HG02938 (cell line): ENCODE results near the gene LECT2.

Source experiments
- ATAC-seq: cut with Tn5 transposase; IDR thresholded peaks from one replicate; pipeline ENCODE4 v1.9.1; 2021; ENCODE audit warnings: mild to moderate bottlenecking, moderate library complexity; ENCODE audit not compliant: unreplicated experiment

The LECT2 gene

DNA sequence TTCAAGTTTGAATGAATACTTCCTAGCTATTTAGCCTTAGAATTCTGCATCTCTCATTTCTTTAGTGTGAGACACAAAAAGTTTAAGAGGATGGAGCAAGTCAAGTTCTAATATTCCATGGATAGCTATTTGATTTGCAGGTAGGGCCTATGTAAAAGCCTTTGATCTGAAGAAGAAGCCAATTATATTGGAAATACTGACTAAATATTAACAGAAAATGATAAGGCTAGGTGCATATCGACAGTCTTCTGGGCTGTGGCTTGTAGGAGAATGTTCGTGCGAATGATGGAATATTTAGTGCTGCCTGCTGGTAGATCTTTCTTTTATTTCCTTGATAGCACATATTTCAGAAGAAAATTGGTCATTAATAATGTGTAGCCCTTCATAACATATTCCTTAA is at the start of gene LECT2:
Gene LECT2 (minus strand): TSS at position 85 of the 400 bp plus-strand sequence. CDS start 150 bp downstream, outside the sequence.
- ATAC-seq, result no peak

DNA sequence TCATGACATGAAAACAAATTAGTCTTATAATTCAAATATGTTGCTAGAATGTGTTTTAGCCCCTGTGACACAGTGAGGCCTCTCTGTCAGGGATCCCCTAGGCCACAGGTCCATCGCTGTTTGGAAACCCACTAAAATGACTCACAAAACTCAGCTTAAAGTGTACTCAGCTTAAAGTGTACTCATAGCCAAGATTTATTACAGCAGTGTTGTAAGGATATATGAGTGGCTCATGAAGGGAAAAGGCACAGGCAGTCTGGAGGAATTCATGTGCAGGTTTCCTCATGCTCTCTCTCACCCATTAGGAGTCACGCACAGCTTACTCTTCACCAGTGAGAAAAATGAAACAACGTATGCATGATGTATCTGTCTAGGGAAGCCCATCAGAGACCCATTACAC is 49.7 kb upstream of the LECT2 start:
- ATAC-seq, result no peak

DNA sequence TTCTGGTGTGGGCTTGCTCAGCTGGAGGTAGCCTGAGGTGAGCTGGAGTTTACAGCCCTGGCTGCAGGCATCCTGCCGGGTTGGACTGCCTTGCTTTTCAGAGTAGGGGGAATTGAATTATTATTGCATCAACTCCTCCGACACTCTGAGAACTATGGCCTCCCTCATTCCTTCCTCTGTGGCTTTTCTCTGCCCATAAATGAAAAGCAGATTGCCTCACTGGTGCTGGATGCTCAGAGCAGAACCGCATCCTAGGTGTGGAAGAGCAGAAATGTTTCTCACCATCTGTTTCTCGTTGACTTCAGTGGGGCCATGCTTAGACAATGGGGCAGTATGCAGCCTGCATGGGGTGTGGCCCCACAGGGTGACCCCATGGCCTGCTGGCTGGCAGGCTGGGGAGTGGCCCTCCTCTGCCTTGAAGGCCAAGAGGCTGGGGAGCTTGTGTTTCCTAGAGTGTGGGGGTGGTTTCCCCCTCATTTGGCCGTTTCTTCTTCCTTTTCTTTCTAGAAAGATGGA is 46.7 kb upstream of the LECT2 start:
- ATAC-seq, result no peak

DNA sequence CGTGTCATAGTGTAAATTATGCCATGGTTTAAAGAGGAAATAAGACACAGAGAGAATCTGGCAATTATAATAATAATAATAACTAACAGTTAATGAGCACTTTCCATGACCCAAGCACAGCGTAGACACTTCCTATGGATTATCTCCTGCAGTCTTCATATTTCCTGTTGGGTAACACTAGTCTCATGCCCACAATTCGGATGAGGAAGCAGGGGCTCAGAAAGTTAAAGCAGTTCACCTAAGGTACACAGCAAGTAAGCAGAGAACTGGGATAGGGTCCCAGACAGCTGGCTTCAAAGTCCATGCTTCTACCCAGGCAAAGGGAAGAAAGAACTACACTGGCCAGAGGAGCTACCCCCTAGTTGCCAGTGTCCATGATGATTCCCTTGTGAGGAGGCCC is 46.1 kb upstream of the LECT2 start:
- ATAC-seq, result no peak

DNA sequence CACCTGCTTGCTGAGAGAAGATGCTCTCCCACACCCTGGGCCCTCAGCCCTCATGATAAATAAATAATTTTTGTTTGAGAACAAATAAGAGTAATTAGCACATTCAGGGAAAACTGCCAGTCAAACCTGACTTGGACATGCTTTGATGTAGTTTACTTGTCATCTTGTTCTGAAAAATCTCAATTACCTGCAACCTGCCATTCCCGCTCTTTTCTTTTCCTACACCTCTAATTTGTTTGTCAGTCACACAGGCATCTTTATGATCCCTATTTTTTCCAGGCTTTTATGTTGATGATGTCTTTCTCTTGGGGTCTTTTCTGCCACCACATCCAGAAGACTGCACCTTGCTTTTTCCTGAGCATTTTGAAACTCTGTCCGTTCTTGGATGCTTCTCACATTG is 45.4 kb upstream of the LECT2 start:
- ATAC-seq, result no peak

DNA sequence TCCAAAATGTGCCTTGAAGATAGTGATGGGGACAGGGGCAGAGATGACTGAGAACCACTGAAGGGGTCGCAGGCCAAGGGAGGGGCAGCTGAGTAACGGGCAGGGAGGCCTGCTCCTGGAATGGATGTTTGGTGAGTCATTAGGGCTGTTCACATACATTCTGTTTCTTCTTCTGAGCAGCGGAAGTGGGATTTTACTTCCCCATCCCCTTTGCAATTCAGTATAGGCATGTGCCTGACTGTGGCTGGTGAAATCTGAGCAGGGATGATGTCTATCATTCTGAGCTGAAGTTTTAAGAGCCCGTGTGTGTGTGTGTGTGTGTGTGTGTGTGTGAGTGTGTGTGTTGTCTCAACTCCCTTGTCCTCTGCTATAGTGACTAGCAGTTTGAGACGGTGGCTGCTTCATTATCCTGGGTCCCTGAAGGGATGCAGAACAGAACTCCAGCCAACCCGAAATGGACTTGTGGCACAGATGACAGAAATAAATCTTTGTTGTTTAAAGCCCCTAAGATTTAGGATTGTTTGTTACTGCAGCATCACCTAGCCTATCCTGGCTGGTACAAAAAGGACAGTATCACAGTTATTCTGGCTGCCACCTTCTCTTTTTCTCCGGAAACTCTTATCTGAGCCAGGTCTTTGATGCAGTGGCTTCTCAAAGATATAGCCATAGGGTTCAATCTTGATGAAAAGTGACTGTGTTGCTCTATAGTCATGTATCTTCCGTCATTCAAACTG is 44.8 kb upstream of the LECT2 start:
- no peak for ATAC-seq

DNA sequence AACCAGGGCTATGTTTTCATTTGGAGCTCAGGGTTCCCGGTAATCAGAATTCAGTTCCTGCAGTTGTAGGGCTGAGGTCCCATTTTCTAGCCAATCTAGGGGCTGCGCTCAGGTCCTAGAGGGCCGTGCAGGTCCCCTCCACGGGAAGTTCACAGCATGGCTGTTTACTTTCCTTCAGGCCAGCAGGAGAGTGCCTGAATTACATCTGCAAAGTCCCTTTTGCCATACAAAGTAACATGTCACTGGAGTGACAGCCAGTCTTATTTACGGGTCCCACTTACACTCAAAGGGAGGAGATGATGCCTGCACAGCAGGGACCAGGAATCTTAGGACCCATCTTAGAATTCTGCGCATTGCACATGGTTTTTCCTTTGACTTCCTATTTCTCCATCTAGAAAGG is 44.1 kb upstream of the LECT2 start:
- no peak for ATAC-seq

DNA sequence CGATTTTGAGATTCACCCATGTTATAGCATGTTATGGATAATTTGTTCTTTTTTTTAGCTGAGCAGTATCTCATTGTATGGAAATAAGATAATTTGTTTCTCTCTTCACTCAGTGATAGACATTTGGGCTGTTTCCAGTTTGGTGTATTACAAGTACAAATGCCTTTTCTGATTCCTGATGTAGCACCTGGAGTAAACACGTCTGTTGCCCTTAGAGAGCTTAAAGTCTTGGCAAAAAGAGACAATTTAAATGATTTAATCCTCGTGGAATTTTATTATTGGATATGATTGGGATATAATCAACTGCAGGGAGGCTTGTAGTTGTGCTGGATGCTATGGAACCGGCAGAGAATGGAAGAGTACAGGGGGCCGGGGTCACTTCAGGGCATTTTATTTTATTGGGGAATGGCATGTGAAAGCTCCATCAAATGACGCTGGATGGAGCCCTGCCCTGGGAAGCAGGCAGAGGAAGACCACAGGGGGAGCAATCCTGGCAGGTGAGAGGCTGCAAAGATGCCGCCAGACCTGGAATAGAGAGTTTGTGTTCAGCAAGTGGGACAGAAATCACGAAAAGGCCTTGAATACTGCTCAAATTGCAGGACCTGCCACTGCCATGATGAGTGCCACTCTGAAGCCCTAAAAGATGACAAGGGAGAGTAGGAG is 43.0 kb upstream of the LECT2 start:
- ATAC-seq, result no peak

DNA sequence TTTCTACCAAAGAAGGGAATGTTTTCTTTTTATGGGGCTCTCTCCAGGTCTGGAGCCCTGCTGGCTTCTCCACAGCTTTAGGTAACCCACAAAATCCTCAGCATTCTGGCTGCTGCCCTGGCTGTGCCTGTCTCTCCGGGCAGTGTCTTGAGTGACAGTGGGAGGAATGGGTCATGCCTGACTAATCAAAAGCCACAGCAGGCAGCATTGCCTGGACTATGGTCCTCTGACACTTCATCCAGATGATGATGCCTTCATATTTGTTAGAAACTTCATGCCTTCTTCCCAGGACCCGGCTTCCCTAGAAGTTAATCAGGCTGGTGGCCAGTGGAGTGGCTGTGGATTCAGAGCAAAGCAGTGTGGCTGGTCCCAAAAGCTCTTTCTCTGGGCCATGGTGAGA is 41.8 kb upstream of the LECT2 start:
- no peak for ATAC-seq

DNA sequence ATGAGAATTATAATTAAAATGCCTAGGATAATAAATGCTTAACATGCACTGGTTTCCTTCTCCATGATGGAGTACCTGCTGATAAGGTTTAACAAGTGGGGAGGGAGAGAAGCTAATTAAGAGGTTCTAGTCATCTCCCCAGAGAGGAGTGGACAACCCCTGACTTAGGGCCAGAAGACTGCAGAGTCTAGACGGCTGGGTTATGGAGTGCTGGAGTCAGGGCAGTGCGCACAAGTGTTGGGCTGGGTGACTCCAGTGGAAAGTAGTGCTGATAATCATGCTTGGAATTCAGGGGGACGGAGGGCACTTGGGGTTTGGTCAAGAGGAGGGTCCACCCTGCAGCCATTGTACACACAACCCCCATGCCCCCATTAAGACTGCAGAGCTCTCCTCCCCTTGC is 41.2 kb upstream of the LECT2 start:
- no peak for ATAC-seq

DNA sequence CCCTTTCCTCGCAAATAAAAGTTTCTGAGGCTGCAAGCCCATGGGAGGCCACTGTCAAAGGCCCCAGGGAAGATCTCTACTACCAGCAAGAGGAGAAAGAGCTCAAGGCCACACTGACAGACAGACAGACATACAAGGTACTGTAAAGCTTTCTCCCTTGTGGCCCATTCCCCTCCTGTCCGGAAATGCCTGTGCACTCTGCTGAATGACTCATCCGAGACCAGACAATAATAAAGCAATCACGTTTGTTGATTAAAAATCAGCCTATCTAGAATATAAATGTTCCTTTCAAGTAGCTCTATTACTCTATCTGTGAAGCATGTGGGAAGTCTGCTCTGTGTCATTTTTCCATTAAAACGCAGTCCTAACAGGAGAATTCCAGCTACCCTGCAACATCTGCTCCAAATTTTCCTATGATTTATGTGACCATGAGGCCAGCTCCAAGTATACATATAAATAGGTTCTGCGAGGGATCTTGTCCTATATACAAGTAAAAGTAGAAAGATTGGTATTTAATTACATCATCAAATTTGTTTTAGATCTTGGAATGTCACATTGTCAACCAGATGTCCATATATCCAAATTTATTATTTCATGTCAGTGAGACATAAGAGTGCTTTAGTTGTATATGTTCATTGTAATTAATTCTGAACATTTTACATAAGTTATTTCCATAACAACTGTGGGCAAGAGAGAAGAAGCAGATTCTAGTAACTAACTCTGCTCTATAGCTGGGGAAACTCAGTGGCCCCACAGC is 39.3 kb upstream of the LECT2 start:
- ATAC-seq, result no peak

DNA sequence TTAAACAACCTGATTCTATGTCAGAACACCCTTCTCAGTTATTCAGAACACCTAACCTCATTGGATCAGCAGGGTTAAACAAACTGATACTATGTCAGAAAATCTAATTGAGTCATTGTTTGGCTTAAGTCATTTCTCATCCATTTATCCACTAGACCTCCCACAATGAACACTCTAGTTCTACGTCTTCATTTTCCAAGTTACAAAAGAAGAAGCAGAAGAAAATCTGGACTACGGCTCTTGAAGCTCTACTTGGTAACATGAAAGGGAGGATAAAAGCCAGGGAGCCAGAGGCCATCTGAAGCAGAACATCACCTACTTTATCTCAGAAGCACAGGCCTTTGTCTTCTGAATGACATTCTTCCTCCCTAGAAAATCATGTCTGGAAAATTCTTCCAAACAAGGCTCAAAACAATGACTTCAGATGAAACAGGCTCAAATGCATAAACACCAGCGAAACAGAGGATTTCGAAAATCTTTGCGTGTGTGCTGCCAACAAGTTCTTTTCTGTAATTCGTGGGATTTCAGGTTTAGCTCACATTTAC is 38.6 kb upstream of the LECT2 start:
- no peak for ATAC-seq

DNA sequence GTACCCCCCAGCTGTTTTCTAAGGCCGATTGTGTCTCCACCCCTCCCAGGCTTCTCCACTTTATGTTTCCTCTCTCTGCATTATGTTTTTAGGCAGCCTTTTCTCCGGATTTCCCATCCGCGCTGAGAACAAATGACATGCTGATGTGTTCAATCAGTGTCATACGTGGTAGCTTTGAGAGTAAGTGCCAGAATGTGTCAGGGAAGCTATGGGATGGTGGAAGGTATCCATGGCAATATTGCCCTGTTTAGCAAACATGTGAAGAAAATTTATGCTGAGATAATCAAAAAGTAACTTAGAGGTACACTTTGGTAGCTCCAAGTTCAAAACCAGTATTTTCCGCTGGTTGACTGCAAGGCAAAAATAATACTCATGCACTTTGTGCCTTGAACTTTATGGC is 36.6 kb upstream of the LECT2 start:
- no peak for ATAC-seq

DNA sequence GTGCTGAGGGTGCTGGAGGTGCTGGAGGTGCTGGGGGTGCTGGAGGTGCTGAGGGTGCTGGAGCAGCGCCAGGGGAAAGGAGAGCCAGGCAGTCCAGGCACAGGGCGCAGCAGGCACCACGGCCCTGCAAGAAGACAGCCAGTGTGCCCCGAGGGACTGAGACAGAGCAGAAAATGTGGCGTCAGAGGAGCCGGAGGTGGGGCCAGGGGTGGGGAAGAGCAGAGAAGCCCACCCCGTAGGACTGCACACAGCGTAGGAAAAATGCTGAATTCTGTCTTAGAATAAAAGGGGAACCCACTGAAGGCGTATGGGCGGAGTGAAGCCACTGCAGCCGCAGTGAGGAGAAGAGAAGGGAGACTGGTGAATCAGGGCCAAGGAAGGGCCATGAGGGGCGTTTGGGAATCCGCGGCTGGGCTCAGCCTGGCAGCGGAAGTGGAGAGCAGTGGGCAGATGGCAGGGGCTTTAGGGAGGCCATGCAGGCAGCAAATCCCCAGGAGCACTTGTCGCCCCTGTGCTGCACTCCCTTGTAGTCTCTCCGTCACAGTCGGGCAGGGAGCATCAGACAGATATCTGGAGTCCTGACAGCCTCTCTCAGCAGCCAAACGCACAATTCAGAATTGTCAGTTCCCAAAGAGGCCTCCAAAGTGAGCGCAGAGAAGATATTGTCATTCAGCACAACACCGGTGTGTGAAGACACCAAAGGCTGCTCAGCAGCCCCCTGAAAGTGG is 35.9 kb upstream of the LECT2 start:
- ATAC-seq, result no peak

DNA sequence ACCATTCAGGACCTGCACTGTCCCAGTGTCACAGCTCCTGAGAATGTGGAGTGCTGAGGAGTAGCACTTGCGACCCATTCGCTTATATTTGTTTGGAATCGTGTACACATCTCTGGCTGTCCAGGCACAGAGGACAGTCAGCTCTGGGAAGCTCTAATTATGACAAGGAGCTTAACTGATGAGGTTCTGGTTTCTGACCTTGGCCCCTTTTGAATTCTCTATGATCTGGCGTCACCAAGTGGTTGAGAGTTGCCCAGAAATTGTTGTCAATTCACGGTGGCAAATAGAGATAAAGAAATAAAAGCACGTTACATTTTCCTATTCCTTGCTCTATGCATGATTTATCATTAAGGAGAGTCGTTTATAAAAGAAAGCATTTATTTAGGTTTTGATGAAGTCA is 34.9 kb upstream of the LECT2 start:
- no peak for ATAC-seq

DNA sequence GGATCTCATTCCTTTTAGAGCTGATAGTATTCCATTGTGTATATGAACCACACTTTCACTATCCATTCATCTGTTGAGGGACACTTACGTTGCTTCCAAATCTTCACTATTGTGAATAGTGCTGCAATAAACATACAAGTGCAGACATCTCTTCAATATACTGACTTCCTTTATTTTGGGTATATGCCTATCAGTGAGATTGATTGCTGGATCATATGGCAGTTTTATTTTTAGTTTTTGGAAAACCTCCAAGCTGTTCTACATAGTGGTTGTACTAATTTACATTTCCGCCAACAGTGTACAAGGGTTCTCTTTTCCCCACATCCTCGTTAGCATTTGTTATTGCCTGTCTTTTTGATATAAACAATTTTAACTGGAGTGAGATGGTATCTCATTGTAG is 33.8 kb upstream of the LECT2 start:
- ATAC-seq, result no peak

DNA sequence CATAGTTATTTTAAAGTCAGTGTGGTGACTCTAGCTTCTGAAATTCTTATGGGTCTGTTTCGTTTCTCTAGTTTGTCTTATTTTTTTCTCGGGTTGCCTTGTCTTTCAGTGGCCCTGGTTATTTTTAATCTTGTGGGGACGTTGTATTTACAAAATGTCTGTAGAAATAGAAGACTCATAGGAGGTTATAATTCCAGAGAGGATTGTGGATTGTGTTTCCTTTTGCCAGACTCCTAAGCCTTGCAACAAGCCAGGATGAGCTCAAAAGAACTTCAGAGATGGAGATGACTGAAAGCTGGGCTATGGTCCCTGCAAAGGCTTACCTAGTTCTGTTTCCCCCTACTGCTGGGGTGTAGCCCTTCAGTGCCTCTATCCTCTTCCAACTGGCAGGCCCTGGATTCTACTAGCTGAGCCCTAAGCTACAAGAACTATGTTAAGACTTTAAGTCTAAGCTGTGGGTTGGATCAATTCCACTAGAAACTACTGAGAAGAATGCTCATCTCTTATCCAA is 32.2 kb upstream of the LECT2 start:
- ATAC-seq, result no peak

DNA sequence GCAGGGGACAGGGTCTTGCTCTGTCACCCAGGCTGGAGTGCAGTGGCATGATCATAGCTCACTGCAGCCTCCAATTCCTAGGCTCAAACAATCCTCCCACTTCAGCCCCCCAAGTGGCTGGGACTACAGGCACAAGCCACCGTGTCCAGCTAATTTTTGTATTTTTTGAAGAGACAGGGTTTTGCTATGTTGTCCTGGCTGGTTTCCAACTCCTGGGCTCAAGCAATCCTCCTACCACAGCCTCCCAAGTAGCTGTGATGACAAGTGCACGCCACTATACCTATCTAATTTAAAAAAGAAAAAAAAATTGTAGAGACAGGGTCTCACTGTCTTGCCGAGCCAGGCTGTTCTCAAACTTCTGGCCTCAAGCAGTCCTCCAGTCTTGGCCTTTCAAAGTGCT is 31.6 kb upstream of the LECT2 start:
- no peak for ATAC-seq

DNA sequence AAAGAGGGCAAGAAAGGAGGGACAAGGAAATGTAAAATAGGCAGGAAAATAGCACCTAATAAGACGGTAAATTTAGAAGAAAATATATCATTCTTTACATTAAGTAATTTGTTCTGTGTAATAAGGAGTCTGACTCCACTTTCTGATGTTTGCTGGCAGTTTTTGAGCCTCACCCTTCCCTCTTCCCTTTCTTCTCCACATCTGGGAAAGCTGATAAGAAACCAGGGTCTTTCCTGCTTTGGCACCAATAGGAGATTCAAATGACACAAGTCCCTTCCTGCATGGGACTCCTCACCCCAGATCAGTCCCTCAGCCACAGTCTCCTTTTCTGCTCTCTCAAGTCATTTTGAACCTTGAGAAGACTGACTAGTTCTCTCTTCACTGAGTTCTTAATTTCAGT is 31.2 kb upstream of the LECT2 start:
- no peak for ATAC-seq

DNA sequence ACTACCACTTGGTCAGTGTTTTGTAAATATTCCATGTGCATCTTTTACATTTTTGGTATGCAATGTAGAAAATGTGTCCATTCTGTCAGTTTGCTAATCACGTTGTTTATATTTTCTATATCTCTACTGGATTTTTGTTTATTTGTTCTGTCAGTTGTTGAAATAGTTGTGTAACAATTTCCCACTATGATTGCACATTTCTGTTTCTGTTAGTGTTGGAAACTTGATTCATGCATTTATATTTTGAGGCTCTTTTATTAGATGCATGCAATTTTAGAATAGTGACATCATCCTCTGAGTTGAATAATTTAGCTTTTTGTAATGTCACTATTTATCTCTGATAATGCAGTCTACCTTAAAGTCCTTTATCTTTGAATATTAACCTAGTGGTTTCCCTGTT is 25.8 kb upstream of the LECT2 start:
- no peak for ATAC-seq

DNA sequence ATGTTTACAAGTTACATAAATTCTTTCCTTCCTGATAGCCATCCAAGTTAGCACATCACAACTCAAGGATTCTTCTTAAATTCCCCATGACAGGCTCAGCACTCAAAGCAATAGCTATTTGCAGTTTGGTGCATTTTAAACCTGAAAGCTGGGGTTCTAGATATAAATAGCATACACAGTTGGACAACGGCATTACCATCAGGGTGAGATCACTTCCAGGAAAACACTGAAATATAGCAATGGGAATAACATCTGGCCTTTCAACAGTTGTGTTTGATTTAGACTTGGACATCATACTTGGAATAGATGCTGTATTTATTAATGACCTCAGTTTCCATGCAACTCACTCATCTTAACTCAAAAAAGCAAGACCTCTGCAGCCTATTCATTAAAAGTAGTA is 24.7 kb upstream of the LECT2 start:
- no peak for ATAC-seq
